Calu3 (cell line): ENCODE measurements around the gene LTBP2. TPM values are rescaled to one million over a fixed set of nuclear protein-coding genes. Genes with fewer than 3 reads are reported as not detected.

Experiments
- BruUV-seq: library from RNA; stranded (reverse); fragments of 400-500 nt; replicated peaks from 2 replicates; lab custom pipeline; 2021; lab: Mats Ljungman, UMichigan
- CTCF ChIA-PET: fragments of 300-600 bp; sonication (Branson Sonifier 250); formaldehyde crosslinking; loops from one replicate; lab custom pipeline; 2022; ENCODE audit warnings: antibody characterized with exemption; lab: Charles Lee
- DNase-seq: peaks from one replicate; pipeline ENCODE4 v3.0.0; 2022
- H3K27ac Mint-ChIP-seq: one replicate; pipeline ENCODE4 v1.8.0; 2022; ENCODE audit warnings: mixed read lengths; ENCODE audit not compliant: unreplicated experiment
- H3K27me3 Mint-ChIP-seq: one replicate; pipeline ENCODE4 v1.8.0; 2022; ENCODE audit warnings: mixed read lengths; ENCODE audit not compliant: unreplicated experiment
- H3K36me3 Mint-ChIP-seq: one replicate; pipeline ENCODE4 v1.8.0; 2022; ENCODE audit warnings: mild to moderate bottlenecking, moderate library complexity, mixed read lengths; ENCODE audit not compliant: insufficient read depth, unreplicated experiment
- H3K4me1 Mint-ChIP-seq: one replicate; pipeline ENCODE4 v1.8.0; 2022; ENCODE audit warnings: mild to moderate bottlenecking, low read depth, mixed read lengths; ENCODE audit not compliant: unreplicated experiment
- H3K4me3 Mint-ChIP-seq: one replicate; pipeline ENCODE4 v1.8.0; 2022; ENCODE audit warnings: mild to moderate bottlenecking, low read depth, moderate library complexity, mixed read lengths; ENCODE audit not compliant: unreplicated experiment
- H3K9me3 Mint-ChIP-seq: one replicate; pipeline ENCODE4 v1.8.0; 2022; ENCODE audit warnings: low read depth, mixed read lengths; ENCODE audit not compliant: unreplicated experiment
- CTCF ChIP-seq: fragments of 200-600 bp; IDR thresholded peaks from one replicate; pipeline ENCODE4 v1.8.0; 2022; ENCODE audit warnings: antibody characterized with exemption; ENCODE audit not compliant: unreplicated experiment
- intact Hi-C: fragments of 100-400 bp; cut with micrococcal nuclease; formaldehyde crosslinking; loops from one replicate; pipeline ENCODE4 v1.10.0; 2022; ENCODE audit not compliant: unreplicated experiment
- total RNA-seq: library from RNA; stranded (reverse); gene quantifications from 2 replicates; pipeline ENCODE4 v1.2.3, GENCODE V29; 2022

The LTBP2 gene
- total RNA-seq, 1 experiment from 2014 or later: 4.3 TPM

GRCh38 chr14:74579447-74580274 is 32.4 kb downstream of the LTBP2 start:
- H3K27me3 Mint-ChIP-seq: no peaks in the 10 kb centered on the region
- no peaks in the 10 kb centered on the region for H3K36me3 Mint-ChIP-seq
- H3K9me3 Mint-ChIP-seq: no peaks in the 10 kb centered on the region
- peak; percentile 18 for DNase-seq
- peak overlapping the region; percentile 33 for H3K27ac Mint-ChIP-seq
- peaks cover 14% of the 10 kb centered on the region for H3K4me1 Mint-ChIP-seq
- CTCF ChIA-PET: interaction anchor here (0.5 to 1.0 kb wide), 3 partner anchors 39 to 322 kb away, joined by 3 to 4 read pairs (median 4); partner anchors contain the start of genes ISCA2 and NPC2
- no peak overlapping the region for H3K4me3 Mint-ChIP-seq
- no TSS peak for BruUV-seq
- intact Hi-C loops: no loop called here
- TF ChIP-seq CTCF: no peak

- no TSS peak for BruUV-seq
- no peak for DNase-seq
- Mint-ChIP-seq H3K27ac (no peak overlapping the region), H3K4me1 (peaks cover 26% of the 10 kb centered on the region), H3K9me3 (no peaks in the 10 kb centered on the region), H3K27me3 (no peaks in the 10 kb centered on the region), H3K36me3 (no peaks in the 10 kb centered on the region), H3K4me3 (no peak overlapping the region)
- CTCF ChIA-PET: no interaction called here
- intact Hi-C loops: no loop called here
- no peak for TF ChIP-seq CTCF
Observed at GRCh38 chr14:74578479-74578878, 33.6 kb downstream of the LTBP2 start.

GRCh38 chr14:74577948-74578275 is 34.1 kb downstream of the LTBP2 start:
- TF ChIP-seq CTCF: no peak
- Mint-ChIP-seq H3K36me3 (peaks cover 2% of the 10 kb centered on the region), H3K27me3 (no peaks in the 10 kb centered on the region), H3K4me1 (peaks cover 32% of the 10 kb centered on the region), H3K4me3 (no peak overlapping the region), H3K9me3 (no peaks in the 10 kb centered on the region), H3K27ac (peak overlapping the region; percentile 12)
- CTCF ChIA-PET: interaction anchor here (0.7 kb wide), 1 partner anchor 21 kb away, joined by 7 read pairs; no protein-coding TSS in a partner anchor
- no TSS peak for BruUV-seq
- DNase-seq: no peak
- intact Hi-C loops: no loop called here

- no peak for DNase-seq
- CTCF ChIA-PET: interaction anchor here (0.7 kb wide), 1 partner anchor 20 kb away, joined by 7 read pairs; no protein-coding TSS in a partner anchor
- H3K27ac Mint-ChIP-seq: peak overlapping the region; percentile 12
- no peaks in the 10 kb centered on the region for H3K9me3 Mint-ChIP-seq
- BruUV-seq: no TSS peak
- peaks cover 37% of the 10 kb centered on the region for H3K4me1 Mint-ChIP-seq
- H3K27me3 Mint-ChIP-seq: no peaks in the 10 kb centered on the region
- intact Hi-C loops: no loop called here
- H3K4me3 Mint-ChIP-seq: no peak overlapping the region
- H3K36me3 Mint-ChIP-seq: peaks cover 7% of the 10 kb centered on the region
- TF ChIP-seq CTCF: no peak
Observed at GRCh38 chr14:74577247-74577947, 34.6 kb downstream of the LTBP2 start.
